Eye (tissue), 1 donor: ENCODE measurements around the gene LIN28B.

ENCODE experiments used
- DNase-seq: peaks from one replicate; pipeline ENCODE4 v3.0.0-alpha.2; 2015

LIN28B gene

GRCh38 chr6:105113422-105113821, 156.5 kb downstream of the LIN28B start:
- no peak for DNase-seq

DNA sequence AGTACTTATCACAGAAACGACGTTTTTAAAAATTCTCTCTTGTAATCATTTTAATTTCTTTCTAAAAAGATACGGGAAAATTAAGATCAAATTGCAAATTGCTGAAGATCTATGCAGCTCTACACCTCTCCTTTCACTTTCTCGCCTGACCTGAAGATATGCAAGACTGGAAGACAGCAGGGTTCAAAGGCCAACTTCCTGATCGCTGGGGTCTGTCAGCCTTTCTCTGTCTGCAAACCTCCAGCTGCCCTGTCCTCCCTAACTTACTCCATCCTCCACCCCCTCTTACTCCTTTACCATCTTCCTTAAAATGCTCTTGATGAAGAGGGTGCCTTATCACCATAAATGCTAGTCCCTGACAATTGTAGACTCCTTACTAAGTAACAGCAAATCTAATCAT, 159.2 kb downstream of the LIN28B start:
- no peak for DNase-seq

DNA sequence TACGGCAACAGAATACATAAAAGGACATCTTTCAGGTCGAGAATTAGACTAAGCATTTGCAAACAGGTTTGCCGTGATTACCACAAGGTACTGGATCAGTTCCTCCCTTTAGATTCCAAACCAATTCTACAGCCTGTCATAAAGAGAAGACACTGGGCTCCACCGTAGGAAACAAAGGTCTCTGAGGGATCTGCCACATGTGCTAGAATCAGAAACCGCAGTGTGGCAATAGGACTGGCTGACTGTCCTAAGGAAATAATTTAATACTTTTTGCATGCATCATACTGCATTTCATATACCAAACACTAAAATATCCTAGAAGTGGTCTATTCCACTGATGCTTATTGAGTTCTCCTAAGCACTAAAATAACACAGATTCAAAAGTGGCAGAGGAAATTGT, 163.7 kb downstream of the LIN28B start:
- no peak for DNase-seq

- DNase-seq = no peak
These were observed 165.1 kb downstream of the LIN28B start for GRCh38 chr6:105121981-105122380.

DNA sequence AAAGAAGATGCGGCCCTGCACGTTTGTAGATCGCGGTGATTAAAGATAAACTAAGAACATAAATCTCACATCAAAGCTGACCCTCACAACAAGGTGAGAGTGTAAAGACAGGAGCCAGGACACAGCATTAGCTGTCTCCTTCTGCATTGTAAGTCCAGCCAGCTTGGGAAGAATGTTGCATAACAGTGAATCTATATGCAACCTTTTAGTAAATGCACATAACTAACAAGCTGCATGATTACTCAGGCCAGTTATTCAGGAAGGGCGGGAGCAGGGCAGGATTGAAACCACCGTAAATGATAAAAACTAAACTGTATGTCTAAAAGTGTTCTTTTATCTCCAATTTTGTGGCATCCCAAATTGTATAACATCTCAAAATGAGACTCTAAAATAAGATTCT, 165.8 kb downstream of the LIN28B start:
- no peak for DNase-seq
